BJ (cell line): ENCODE data around the gene SFT2D1. TPM values are rescaled to one million over a fixed set of nuclear protein-coding genes. Genes with fewer than 3 reads are reported as not detected.
A peak's percentile ranks its signal among the peaks of the same experiment; 100 is the strongest.

Experiments used
- CTCF ChIA-PET: fragments of 350-600 bp; formaldehyde crosslinking; extraction: SDS; loops from one replicate; lab custom pipeline; 2021; ENCODE audit warnings: antibody characterized with exemption, inconsistent platforms; lab: Yijun Ruan, JAX
- POLR2A ChIA-PET: fragments of 300-600 bp; sonication (Branson Sonifier 250); formaldehyde crosslinking; extraction: SDS; loops from one replicate; lab custom pipeline; 2021; ENCODE audit warnings: antibody characterized with exemption; lab: Charles Lee
- DNase-seq: peaks from one replicate; pipeline ENCODE4 v3.0.0-alpha.2; 2011; ENCODE audit warnings: low read depth
- H3K27me3 ChIP-seq: 2 replicates; pipeline ENCODE4 v1.6.0; 2011; ENCODE audit warnings: low read length; ENCODE audit not compliant: control insufficient read depth, insufficient read depth
- H3K36me3 ChIP-seq: 2 replicates; pipeline ENCODE4 v1.5.1; 2011; ENCODE audit warnings: low read length; ENCODE audit not compliant: control insufficient read depth, insufficient read depth
- H3K4me3 ChIP-seq: 2 replicates; pipeline ENCODE4 v1.5.1; 2011; ENCODE audit warnings: low read depth, mild to moderate bottlenecking, control low read depth, low read length
- CTCF ChIP-seq: IDR thresholded peaks from 2 replicates; pipeline ENCODE4 v1.5.1; 2011; ENCODE audit warnings: low read depth, mild to moderate bottlenecking, control low read depth, inconsistent platforms, low read length, moderate library complexity; ENCODE audit not compliant: insufficient read depth
- polyA plus RNA-seq: library from polyadenylated mRNA; depleted of rRNA; stranded (reverse); fragments of >200 nt; gene quantifications from 2 replicates; pipeline ENCODE4 v1.2.3, GENCODE V29; 2011

Gene SFT2D1
- polyA plus RNA-seq, 1 experiment = 24.9 TPM

DNA sequence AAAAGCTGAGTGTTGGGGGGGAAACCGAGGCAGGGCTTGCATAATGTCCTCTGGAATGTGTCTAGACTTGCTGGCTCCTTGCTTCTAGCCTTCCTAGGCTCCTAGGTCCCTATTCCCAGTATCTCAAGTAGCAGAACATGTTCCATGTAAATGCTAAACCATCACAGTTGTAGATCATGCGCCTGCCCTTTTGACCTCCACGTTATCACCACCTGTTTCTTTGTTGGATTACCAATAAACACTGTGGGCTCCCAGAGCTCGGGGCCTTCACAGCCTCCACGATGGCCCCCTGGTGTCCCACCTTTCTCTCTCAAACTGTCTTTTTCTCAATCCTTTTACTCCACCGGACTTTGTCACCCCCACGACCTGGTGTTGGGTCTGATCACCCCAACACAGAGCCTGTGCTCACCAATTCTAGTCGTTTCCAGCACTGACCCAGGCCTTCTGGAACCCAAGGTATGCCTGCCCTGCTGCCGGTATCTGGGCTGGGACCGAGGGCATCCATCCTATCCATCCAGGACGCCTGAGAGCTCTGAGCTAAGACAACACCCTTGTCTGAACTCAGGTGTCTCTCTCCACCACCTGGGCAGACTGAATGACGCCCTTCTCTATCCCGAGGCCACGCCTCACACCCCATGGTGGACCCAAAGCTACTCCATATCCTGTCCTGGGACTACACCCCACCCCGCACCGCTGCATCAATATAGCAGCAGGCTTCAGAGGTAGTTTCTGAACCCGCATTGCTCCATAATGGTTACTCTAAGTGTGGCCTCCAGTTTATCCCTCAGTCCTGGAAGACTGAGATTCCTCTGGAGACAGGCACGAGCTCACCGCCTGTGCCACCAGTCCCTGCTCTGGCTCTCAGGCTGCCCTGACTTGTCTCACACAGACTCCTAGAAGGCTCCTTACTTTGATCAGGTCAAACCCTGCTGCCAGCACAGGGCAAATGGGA lies 24.8 kb downstream of the SFT2D1 start:
- H3K27me3 ChIP-seq = no peaks in the 10 kb centered on the region
- POLR2A ChIA-PET = interaction anchor here (0.6 kb wide), 1 partner anchor 67 kb away, joined by 3 read pairs; no protein-coding TSS in a partner anchor
- peaks cover 2% of the 10 kb centered on the region; the same call in 1 of the 2 replicates for H3K36me3 ChIP-seq
- no peak for DNase-seq
- no peak overlapping the region for H3K4me3 ChIP-seq
- CTCF ChIA-PET = interaction anchor here (1.7 to 2.4 kb wide), 2 partner anchors 64 to 83 kb away, joined by 4 to 5 read pairs; no protein-coding TSS in a partner anchor
- no peak for TF ChIP-seq CTCF

- no peaks in the 10 kb centered on the region; the same call in 1 of the 2 replicates for H3K27me3 ChIP-seq
- ChIA-PET POLR2A (no interaction called here), CTCF (interaction anchor here (0.6 to 3.5 kb wide), 2 partner anchors 10 to 86 kb away, joined by 3 to 22 read pairs; no protein-coding TSS in a partner anchor)
- H3K4me3 ChIP-seq = no peak overlapping the region
- H3K36me3 ChIP-seq = no peaks in the 10 kb centered on the region
- TF ChIP-seq CTCF = no peak
- no peak for DNase-seq
Measured at GRCh38 chr6:166315436-166315835, 26.9 kb downstream of the SFT2D1 start.

- no peak for DNase-seq
- Histone ChIP-seq H3K36me3 (no peaks in the 10 kb centered on the region), H3K27me3 (peaks cover 1% of the 10 kb centered on the region), H3K4me3 (no peak overlapping the region)
- TF ChIP-seq CTCF = no peak
- ChIA-PET POLR2A (no interaction called here), CTCF (interaction anchor here (1.0 to 3.5 kb wide), 7 partner anchors 8 to 104 kb away, joined by 3 to 22 read pairs (median 6); no protein-coding TSS in a partner anchor)
Measured at GRCh38 chr6:166314454-166314853, 27.9 kb downstream of the SFT2D1 start.

DNA sequence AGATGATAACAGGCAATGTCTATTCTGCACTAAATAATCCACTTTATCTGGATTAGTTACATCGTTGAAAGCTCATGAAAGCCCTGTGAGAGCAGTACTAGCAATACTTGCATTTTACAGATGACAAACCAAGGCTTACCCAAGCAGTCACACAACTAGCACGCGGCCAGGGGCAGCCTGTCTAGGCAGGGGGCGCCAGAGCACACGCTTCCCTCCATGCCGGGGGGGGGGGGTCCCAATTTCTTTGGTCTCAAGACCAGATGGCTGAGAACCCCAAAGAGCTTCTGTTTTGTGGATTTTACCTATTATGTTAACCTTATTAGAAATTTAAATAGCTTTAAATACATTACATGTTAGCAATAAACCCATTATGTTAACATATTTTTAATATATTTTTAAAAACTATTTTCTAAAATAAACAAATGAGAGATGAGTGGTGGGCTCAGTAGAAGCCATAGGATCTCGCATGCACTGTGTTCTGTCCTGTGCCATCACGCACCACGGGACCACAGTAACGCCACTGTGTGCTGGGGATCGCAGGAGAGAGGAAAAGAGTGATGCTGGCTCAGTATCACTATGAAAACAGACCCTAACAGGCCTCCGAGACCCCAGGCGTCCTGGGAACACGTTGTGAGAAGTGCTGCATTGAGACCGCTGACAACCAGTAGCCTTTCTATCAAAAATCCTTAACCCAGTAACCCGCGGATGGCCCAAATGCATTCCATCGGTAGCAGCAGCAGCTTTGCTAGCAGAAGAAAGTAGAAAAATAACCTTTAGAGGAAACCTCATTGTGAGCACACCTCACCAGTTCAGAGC lies 28.9 kb downstream of the SFT2D1 start:
- ChIA-PET CTCF (interaction anchor here (0.6 to 3.5 kb wide), 20 partner anchors 9 to 176 kb away, joined by 3 to 22 read pairs (median 3); no protein-coding TSS in a partner anchor), POLR2A (no interaction called here)
- no peak for DNase-seq
- peak; percentile 84 for TF ChIP-seq CTCF
- Histone ChIP-seq H3K36me3 (no peaks in the 10 kb centered on the region), H3K27me3 (peaks cover 9% of the 10 kb centered on the region), H3K4me3 (no peak overlapping the region)

DNA sequence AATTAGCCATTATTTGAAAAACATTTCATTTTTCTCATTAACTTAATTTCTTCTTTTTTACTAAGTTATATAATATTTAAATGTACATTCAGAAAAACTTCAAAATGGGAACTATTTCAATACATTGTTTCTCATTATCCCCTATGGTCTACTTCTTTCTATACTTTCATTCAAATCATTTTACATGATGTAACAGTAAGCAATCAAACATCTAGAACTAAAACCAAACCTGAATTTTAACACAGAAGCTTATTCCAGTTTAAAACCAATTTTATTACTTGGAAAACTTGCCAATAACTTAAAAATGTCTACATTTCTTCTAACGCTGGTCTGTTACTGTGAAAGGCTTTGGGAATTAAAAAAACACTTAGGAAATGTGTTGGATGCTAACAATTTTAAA lies 29.5 kb downstream of the SFT2D1 start:
- Histone ChIP-seq H3K4me3 (no peak overlapping the region), H3K36me3 (no peaks in the 10 kb centered on the region), H3K27me3 (peaks cover 10% of the 10 kb centered on the region)
- DNase-seq = no peak
- POLR2A ChIA-PET = no interaction called here
- TF ChIP-seq CTCF = no peak
- CTCF ChIA-PET = interaction anchor here (0.6 to 3.5 kb wide), 15 partner anchors 10 to 99 kb away, joined by 3 to 22 read pairs (median 4); no protein-coding TSS in a partner anchor
